ENCODE results near the gene SUGCT. TPM values are rescaled to one million over a fixed set of nuclear protein-coding genes. Genes with fewer than 3 reads are reported as not detected.

The SUGCT gene
- total RNA-seq, 1 experiment from 2014 or later = 1.5 TPM

DNA sequence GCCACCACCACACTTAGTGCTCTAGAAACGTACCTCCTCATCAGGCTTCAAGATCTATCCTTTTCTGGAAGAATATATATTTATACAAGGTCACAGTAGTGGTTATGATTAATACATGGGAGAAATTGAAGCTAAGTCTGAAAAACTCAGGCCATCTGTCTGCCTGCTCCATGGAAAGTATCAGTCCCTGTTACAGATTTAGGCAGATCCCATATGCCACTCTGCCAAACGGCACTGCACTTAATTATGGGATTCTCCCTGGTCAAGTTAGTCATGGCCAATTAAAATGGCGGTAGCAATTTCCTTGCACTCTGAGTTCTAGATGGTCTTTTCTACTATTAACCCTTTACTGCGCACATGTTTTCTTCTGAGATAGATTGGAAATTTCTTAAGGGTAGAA is 740.0 kb downstream of the SUGCT start:
- Histone ChIP-seq H3K9me3 (no peaks in the 10 kb centered on the region), H3K4me3 (no peak overlapping the region), H3K36me3 (no peaks in the 10 kb centered on the region), H3K27me3 (no peaks in the 10 kb centered on the region)
- no peak for DNase-seq

DNA sequence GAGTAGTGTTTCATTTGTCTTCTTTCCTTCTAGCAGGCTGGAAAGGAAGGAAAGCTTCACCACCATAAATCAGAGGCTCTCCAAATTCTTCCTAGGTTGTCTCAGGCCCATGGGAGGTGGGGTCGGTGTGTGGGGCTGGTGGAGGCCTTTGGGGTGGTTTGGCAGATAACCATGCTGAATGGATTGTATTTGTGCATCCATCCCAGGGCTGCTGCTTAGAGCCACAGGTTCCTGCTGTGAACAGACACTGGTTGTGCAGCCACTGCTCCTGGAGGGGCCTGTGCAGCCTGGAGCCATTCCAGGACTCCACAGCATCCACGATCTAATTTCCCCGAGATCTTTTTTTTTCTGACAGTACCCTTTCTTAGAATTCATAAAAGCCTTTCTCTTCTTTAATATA is 741.8 kb downstream of the SUGCT start:
- Histone ChIP-seq H3K27me3 (no peaks in the 10 kb centered on the region), H3K9me3 (no peaks in the 10 kb centered on the region), H3K4me3 (no peak overlapping the region), H3K36me3 (no peaks in the 10 kb centered on the region)
- no peak for DNase-seq

DNA sequence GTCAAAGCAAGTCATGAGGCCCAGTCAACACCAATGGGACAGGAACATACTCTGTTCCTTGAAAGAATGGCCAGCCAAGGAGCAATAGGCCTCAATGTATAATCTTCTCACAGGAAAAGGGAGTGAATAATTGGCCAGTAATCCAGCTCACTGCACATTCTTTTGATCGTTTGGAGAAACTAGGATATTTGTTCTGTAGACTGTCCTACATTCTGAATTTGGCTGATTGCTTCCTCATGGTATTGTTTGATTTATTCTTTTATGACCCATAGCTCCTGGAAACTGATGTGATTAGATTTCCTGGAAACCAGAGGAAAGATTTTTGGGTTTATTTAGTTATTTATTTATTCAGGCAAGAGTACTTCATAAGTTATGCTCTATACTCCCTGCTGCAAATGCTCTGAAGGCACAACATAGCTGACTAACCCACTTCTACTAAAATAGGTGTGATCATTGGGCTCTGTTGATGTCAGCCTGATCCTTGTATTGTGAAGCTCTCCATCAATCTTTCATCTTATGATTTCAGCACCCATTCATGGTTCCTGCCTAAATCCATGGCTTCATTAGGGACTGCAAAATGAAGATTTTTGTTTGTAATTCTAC is 745.2 kb downstream of the SUGCT start:
- no peak for DNase-seq
- H3K9me3 ChIP-seq = no peaks in the 10 kb centered on the region
- H3K27me3 ChIP-seq = no peaks in the 10 kb centered on the region
- no peaks in the 10 kb centered on the region for H3K36me3 ChIP-seq
- H3K4me3 ChIP-seq = no peak overlapping the region

DNA sequence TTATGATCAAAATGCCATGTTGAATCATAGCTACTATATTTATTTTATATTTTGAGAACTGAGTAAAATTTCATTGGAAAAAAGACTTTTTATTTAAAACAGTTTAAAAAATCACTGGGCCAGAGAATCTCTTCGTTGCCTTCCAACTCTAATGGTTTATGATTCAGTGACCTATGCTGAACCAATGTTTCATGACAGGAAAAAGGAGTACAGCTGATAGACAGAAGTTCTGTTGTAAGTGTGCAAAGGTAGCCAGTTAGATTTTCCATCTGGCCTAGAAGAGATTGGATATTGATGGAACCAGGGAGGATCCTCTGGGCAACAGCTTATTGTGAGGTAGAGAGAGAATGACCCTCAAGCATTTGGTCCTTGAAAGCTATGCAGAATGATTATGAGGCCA is 745.8 kb downstream of the SUGCT start:
- Histone ChIP-seq H3K36me3 (no peaks in the 10 kb centered on the region), H3K4me3 (no peak overlapping the region), H3K9me3 (no peaks in the 10 kb centered on the region), H3K27me3 (no peaks in the 10 kb centered on the region)
- no peak for DNase-seq

DNA sequence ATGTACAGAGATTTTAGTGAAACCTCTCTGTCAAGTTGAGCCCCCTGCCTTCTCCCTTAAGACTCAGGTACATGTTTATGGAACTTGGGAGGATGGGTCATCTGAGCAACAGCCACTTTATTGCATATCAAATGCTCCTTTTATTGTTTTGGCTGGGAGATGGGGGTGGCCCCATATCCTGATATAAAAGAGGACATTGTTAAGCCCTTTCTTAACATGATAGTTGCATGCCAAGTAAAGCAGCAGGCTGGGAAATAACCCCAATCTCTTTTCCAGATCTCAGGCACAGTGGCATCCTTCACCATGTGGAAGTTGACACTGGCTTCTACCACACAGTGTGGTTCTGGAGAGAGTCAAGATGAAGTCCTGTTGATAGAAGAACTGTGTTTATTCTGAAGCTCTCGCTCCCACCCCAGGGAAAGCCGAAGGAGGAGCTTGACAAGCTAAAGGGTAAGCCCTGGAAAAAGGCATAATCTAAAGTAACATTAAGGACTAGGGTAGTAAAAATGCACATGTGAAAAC is 746.7 kb downstream of the SUGCT start:
- DNase-seq = no peak
- Histone ChIP-seq H3K4me3 (no peak overlapping the region), H3K27me3 (no peaks in the 10 kb centered on the region), H3K9me3 (no peaks in the 10 kb centered on the region), H3K36me3 (no peaks in the 10 kb centered on the region)

DNA sequence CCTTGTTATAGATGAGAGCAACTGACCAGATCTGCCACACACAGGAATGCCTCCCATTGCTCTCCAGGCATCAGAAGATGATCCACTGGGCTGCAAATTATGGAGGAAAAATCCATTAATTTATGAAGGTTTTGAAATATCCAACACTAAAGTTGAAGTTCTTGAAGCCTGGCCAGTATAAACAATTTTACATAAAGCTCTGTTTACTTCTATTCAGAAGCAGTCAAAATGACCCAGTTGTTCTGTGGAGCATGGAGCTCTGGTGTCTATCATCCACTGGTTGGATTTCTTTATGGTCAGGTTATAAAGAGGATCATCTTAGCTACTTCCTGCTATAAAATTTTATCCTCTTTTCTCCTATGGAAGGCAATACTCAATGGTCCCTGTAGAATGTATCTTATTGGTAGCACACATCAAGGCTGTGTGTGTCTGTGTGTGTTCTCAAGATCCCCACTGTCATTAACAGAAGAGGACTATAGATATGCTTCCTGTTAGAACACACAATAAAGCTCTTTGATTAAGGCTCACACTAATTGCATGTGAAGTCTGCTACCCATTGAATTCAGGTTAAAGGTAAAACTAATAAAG is 747.4 kb downstream of the SUGCT start:
- DNase-seq = no peak
- no peaks in the 10 kb centered on the region for H3K36me3 ChIP-seq
- H3K9me3 ChIP-seq = no peaks in the 10 kb centered on the region
- H3K27me3 ChIP-seq = no peaks in the 10 kb centered on the region
- no peak overlapping the region for H3K4me3 ChIP-seq

DNA sequence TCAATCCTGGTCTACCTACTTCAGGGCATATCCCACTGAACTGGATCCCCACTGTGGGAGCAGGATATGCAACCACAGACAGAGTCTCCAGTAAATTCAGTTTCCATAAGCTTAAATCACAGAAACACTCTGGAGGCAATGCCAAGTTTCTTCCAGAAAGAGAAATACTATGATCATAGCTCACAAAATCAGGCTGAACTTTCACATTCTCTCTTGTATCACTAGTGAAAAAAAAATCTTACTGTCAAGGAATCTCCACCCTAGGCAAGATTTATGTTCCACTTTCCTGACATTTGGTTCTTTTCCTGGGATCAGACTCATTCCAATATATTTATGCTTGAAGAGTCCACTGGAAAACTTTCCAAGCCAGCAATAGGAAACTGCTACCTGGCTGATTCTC is 749.0 kb downstream of the SUGCT start:
- Histone ChIP-seq H3K9me3 (no peaks in the 10 kb centered on the region), H3K36me3 (no peaks in the 10 kb centered on the region), H3K27me3 (no peaks in the 10 kb centered on the region), H3K4me3 (no peak overlapping the region)
- DNase-seq = no peak

DNA sequence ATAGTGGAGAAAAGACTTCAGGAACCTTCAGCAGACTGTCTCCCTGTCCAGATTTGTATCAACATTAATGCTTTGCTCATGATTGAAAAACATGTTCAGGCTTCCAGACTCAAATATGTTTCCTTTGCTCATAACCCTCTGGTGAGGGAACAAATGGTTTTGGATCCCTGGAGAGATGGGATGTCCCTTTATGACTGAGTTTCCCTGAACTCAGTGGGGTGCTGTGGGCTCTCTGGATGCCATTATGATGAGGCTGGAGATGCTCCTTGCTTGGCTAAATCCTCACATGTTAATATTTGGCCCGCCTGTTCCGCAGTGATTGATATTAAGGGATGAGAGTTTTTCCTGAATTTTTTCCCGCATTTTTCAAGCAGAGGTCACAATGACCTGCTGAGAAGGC is 749.4 kb downstream of the SUGCT start:
- H3K9me3 ChIP-seq = no peaks in the 10 kb centered on the region
- no peak for DNase-seq
- H3K36me3 ChIP-seq = no peaks in the 10 kb centered on the region
- no peak overlapping the region for H3K4me3 ChIP-seq
- H3K27me3 ChIP-seq = no peaks in the 10 kb centered on the region

DNA sequence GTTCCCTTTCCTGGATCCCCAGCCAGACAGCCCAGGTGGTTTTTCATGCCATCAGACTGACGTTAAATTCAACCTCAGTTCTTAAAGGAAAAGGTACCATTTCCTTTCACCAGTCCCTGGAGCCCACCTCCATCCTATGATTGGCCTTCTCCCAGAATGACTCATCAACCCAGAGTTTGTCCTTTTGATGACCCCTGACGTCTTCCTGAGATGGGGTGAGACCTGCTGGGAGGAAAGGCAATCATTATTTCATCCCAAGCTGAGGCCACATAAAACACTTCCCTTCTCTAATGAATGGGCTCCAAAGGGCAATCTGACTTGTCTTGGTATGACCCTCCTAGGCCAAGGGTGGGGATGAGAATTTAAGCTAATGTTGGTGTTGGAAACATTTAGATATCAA is 750.7 kb downstream of the SUGCT start:
- H3K4me3 ChIP-seq = no peak overlapping the region
- peaks cover 4% of the 10 kb centered on the region; the same call in 1 of the 2 replicates for H3K9me3 ChIP-seq
- no peaks in the 10 kb centered on the region for H3K27me3 ChIP-seq
- H3K36me3 ChIP-seq = no peaks in the 10 kb centered on the region
- DNase-seq = peak; percentile 20

DNA sequence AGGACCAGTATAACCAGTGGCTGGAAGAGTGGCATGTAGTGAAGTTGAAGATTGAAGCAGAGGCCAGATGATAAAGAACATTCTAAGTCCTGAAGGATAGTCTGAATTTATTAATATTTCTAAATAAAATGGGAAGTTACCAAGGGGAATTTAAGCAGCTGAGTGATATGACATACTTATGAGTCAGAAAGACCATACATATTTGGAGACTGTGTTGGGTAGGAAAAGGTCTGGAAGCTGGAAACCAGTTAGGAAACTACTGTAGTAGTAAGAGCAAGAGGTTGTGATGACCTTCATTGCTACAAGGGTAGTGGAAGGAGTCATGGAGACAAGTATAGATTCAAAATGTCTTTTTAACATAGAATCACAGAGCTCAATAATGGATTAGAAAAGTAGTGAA is 752.3 kb downstream of the SUGCT start:
- no peaks in the 10 kb centered on the region for H3K27me3 ChIP-seq
- no peak overlapping the region for H3K4me3 ChIP-seq
- DNase-seq = no peak
- H3K9me3 ChIP-seq = peaks cover 7% of the 10 kb centered on the region; the same call in 1 of the 2 replicates
- no peaks in the 10 kb centered on the region for H3K36me3 ChIP-seq

DNA sequence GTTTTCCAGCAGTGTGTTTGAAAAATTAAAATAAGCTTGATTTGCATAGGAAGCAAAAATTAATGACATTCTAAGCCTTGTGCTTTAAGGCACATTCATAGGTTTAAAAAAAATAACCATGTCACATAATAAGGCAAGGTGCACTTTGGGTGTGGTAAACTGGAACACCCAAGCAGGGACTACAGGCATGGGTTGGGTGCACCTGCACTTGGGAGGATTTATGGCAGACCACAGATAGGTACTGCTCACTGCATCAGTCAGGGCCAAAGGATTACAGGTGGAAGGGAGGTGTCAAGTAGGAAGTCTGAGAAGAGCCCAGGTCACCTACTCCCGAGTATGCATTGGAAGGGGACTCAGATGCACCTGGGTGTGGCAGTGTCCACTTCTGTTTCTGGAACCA is 753.7 kb downstream of the SUGCT start:
- Histone ChIP-seq H3K9me3 (peaks cover 10% of the 10 kb centered on the region), H3K4me3 (no peak overlapping the region), H3K27me3 (no peaks in the 10 kb centered on the region), H3K36me3 (no peaks in the 10 kb centered on the region)
- DNase-seq = no peak

DNA sequence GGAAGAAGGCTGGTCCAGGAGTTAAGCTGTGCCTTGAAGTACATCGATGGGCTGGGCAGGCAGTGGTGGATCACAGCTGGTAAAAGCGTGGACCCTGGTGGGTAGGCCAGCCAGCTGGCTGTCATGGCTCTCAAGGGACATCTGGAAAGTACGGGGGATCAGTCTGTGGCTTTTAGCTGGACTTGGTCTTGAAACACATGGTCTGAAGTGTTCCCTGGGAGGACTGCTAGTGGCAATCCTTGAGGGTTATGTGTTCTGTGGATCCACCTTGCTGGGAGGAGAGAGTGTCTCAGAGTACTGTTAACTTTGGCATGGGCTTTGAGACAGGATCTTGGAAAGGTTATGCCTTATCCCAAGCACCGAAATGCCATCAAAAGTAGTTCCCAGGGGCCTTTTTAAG is 754.3 kb downstream of the SUGCT start:
- H3K9me3 ChIP-seq = peaks cover 10% of the 10 kb centered on the region
- no peak overlapping the region for H3K4me3 ChIP-seq
- no peak for DNase-seq
- H3K27me3 ChIP-seq = no peaks in the 10 kb centered on the region
- H3K36me3 ChIP-seq = no peaks in the 10 kb centered on the region

DNA sequence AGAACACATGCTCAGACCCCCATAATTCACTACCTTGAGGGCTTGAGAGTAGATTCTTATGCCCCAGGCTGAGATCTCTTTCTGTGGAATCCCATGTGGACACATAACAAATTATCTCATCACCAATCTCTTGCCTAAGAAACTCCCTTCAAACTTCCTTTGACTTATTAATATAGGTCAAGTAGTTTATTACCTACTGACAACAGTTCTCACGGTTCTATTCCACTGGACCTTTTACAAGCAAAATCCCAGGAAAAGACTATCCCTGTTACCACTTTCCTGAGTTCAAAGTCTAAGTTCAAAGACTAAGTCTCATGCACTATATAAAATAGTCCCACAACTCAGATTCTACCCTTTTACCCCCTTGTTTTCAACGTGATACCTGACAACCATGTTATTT is 754.7 kb downstream of the SUGCT start:
- Histone ChIP-seq H3K4me3 (no peak overlapping the region), H3K36me3 (no peaks in the 10 kb centered on the region), H3K27me3 (no peaks in the 10 kb centered on the region), H3K9me3 (peaks cover 10% of the 10 kb centered on the region)
- DNase-seq = no peak

DNA sequence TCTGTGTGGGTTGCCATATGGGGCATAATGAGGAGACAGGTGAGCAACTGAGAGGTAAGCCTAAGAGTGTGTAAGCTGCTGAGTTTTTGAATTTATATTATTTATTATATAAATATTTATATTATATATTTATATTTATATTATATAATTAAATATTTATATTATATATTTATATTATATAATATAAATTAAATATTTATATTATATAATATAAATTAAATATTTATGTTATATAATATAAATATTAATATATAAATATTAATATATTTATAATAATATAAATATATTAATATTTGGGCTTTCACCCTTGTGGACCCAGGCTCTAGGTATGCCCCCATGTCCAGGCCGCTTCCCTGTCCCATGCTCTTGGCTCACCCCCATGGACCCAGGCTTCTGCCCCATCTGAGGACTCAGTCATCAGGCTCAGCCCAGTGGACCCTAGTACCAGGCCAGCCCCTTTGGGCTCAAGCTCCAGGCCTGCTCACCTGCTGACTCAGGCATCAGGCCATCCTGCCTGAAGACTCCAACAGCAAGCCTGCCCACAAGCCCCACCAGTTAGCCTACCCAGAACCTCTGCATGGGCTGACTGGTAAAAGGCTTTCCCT is 755.4 kb downstream of the SUGCT start:
- H3K9me3 ChIP-seq = peaks cover 10% of the 10 kb centered on the region

DNA sequence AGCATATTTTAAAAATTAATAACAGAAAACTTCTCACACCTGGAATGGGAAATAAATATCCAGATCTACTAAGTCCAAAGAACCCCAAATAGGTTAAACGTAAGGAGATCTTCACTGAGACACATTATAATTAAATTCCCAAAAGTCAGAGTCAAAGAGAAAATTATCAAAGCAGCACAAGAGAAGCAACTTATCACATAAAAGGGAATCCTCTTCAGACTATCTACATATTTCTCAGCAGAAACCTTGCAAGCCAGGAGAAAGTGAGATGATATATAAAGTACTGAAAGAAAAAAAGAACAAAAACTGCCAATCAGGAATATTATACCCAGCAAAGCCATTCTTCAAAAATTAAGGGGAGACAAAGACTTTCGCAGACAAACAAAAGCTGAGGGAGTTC is 756.4 kb downstream of the SUGCT start:
- no peaks in the 10 kb centered on the region for H3K36me3 ChIP-seq
- no peaks in the 10 kb centered on the region for H3K27me3 ChIP-seq
- peaks cover 16% of the 10 kb centered on the region for H3K9me3 ChIP-seq
- no peak overlapping the region for H3K4me3 ChIP-seq
- DNase-seq = no peak

More for the DNA sequence above, 755.4 kb downstream of the SUGCT start:
- DNase-seq = no peak
- H3K4me3 ChIP-seq = no peak overlapping the region
- no peaks in the 10 kb centered on the region for H3K27me3 ChIP-seq
- no peaks in the 10 kb centered on the region for H3K36me3 ChIP-seq

DNA sequence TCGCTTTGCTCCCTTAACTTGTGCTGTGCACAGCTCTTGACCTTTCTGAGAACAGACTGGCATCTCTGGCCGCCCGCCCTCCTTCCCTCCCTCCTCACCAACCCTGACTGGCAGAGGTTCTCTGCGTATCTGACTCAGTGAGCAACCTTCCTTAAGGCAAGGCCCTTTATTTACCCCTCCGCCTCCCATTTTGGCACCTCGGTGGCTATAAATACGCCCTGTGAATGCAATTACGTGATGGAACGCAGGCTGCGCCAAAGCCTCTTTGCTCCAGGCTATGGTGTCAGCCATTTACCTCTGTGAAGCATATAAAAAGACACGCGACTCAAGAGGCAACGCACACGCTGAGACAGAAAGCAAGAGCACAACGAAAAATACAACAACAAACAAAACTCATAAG is 764.3 kb downstream of the SUGCT start:
- DNase-seq = peak; percentile 97
- Histone ChIP-seq H3K27me3 (no peaks in the 10 kb centered on the region), H3K36me3 (no peaks in the 10 kb centered on the region), H3K4me3 (peak overlapping the region; percentile 24), H3K9me3 (peaks cover 13% of the 10 kb centered on the region)

DNA sequence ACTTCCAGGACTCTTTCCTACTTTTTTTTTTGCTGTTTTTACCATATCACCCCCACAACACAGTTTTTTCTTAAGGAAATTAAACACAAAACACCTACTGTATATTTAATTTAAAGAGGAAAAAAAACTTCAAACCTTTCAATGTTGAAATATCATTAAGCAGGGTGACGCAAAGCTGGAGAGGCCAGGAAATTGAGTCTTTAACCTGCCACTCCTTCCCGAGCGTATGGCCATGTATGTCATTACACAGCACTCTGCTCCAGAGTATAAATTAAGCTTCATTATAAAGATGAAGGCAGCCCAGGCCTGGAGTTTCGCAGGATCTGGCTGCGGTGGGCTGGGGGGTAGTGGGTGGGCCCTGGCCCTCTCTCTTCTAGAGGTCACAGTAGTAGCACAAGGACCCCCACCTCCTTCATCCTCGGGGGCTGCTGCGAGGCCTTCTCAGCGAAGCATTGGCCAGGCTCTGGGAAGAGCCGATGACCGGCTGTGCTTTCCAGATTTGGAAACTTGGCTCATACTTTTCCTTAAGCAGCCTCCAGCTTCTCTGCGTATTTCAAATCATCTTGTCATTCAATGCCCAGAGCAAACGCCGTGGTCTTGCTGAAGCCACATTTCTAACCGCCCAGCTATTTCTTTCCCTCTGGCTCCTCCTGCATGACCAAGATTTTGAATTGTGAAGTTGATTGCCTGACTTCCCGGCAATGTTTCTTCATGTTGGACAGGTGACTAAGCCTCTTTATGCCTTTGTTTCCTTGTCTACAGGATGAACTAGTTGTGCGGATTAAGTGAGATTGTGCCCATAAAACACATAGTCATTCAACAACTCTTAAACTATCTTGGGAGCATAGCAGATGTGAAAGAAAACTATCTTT is 765.1 kb downstream of the SUGCT start:
- peak overlapping the region; percentile 24 for H3K4me3 ChIP-seq
- peak; percentile 68 for DNase-seq
- H3K9me3 ChIP-seq = peaks cover 13% of the 10 kb centered on the region
- H3K36me3 ChIP-seq = no peaks in the 10 kb centered on the region
- no peaks in the 10 kb centered on the region for H3K27me3 ChIP-seq

All from MG63 (cell line).